ENCODE measurements around the gene TMED8. TPM values are rescaled to one million over a fixed set of nuclear protein-coding genes. Genes with fewer than 3 reads are reported as not detected.

TMED8 gene
- total RNA-seq, 4 donors from 2014 or later, result 5.3 to 11.2 (median 7.9) TPM

GRCh38 chr14:77327111-77327510, 49.8 kb downstream of the TMED8 start:
- no peak for DNase-seq (ENCODE audit: low spot score in 2 of 2)
- no peak overlapping the region for H3K27ac ChIP-seq
- no peaks in the 10 kb centered on the region for H3K27me3 ChIP-seq
- no peaks in the 10 kb centered on the region for H3K9me3 ChIP-seq
- no CpG with 5 or more reads among the region's 1 CpG for WGBS
- no peak overlapping the region for H3K4me3 ChIP-seq
- H3K4me1 ChIP-seq, result peaks cover 7% of the 10 kb centered on the region
- H3K36me3 ChIP-seq, result no peaks in the 10 kb centered on the region
- TF ChIP-seq POLR2AphosphoS5 (IDR thresholded peaks at IDR 0.05) (no peak), POLR2A (IDR thresholded peaks at IDR 0.05) (no peak), EP300 (IDR thresholded peaks at IDR 0.05) (no peak)
- TF ChIP-seq, protein P1, sequence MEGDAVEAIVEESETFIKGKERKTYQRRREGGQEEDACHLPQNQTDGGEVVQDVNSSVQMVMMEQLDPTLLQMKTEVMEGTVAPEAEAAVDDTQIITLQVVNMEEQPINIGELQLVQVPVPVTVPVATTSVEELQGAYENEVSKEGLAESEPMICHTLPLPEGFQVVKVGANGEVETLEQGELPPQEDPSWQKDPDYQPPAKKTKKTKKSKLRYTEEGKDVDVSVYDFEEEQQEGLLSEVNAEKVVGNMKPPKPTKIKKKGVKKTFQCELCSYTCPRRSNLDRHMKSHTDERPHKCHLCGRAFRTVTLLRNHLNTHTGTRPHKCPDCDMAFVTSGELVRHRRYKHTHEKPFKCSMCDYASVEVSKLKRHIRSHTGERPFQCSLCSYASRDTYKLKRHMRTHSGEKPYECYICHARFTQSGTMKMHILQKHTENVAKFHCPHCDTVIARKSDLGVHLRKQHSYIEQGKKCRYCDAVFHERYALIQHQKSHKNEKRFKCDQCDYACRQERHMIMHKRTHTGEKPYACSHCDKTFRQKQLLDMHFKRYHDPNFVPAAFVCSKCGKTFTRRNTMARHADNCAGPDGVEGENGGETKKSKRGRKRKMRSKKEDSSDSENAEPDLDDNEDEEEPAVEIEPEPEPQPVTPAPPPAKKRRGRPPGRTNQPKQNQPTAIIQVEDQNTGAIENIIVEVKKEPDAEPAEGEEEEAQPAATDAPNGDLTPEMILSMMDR (IDR thresholded peaks at IDR 0.05), result no peak

DNA sequence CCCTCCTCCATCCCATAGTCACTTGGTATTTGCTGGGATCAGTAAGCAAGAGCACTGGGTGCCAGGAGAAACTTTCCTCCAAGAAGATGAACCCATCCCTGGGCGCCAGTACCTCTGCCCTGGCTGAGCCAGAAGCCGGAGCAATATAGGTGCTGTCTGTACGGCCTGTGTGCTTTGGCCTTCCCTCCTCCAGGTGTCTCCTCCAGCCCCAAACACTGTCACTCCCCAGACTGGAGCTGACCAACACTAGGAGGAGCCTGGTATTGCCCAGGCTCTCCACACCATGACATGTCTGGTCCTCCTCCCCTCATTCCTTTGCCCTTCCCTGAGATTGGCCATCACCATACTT, 51.2 kb downstream of the TMED8 start:
- Histone ChIP-seq H3K27me3 (no peaks in the 10 kb centered on the region), H3K4me3 (no peak overlapping the region), H3K4me1 (peaks cover 11% of the 10 kb centered on the region), H3K9me3 (no peaks in the 10 kb centered on the region), H3K27ac (no peak overlapping the region), H3K36me3 (no peaks in the 10 kb centered on the region)
- no peak for DNase-seq (ENCODE audit: low spot score in 2 of 2)
- 83% methylated on average over 2 of the region's 3 CpGs for whole genome bisulfite sequencing
- TF ChIP-seq EP300 (IDR thresholded peaks at IDR 0.05) (no peak), POLR2A (IDR thresholded peaks at IDR 0.05) (no peak), POLR2AphosphoS5 (IDR thresholded peaks at IDR 0.05) (no peak)
- TF ChIP-seq, protein P1 (IDR thresholded peaks at IDR 0.05), result no peak

GRCh38 chr14:77324816-77325745, 51.8 kb downstream of the TMED8 start:
- no peak overlapping the region for H3K4me3 ChIP-seq
- no peak for DNase-seq (ENCODE audit: low spot score in 2 of 2)
- no peaks in the 10 kb centered on the region for H3K27me3 ChIP-seq
- WGBS, result 89% methylated on average over 10 of the region's 11 CpGs
- H3K36me3 ChIP-seq, result no peaks in the 10 kb centered on the region
- no peaks in the 10 kb centered on the region for H3K9me3 ChIP-seq
- peaks cover 11% of the 10 kb centered on the region for H3K4me1 ChIP-seq
- no peak overlapping the region for H3K27ac ChIP-seq
- TF ChIP-seq EP300 (IDR thresholded peaks at IDR 0.05), result no peak
- TF ChIP-seq POLR2A (IDR thresholded peaks at IDR 0.05), result no peak

DNA sequence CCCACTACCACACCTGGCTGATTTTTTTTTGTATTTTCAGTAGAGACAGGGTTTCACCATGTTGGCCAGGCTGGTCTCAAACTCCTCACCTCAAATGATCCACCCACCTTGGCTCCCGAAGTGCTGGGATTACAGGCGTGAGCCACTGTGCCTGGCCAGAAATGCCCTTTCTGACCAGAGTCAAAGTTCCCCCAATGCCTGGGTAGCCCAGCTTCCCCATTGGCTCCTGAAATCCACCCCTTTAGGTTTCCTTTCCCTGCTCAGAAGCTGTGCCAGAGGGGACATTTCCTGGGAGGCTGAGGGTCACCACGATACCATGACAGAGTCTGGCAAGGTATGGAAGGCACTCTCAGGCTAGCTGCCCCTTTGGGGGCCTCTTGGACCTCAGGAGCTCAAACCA, 52.6 kb downstream of the TMED8 start:
- no peak overlapping the region for H3K27ac ChIP-seq
- no peak overlapping the region for H3K4me3 ChIP-seq
- peaks cover 18% of the 10 kb centered on the region for H3K4me1 ChIP-seq
- no peaks in the 10 kb centered on the region for H3K27me3 ChIP-seq
- TF ChIP-seq POLR2AphosphoS5 (IDR thresholded peaks at IDR 0.05) (no peak), EP300 (IDR thresholded peaks at IDR 0.05) (no peak), POLR2A (IDR thresholded peaks at IDR 0.05) (no peak)
- TF ChIP-seq, protein P1 (IDR thresholded peaks at IDR 0.05), result no peak
- 89% methylated on average over 3 of the region's 3 CpGs for WGBS
- no peaks in the 10 kb centered on the region for H3K9me3 ChIP-seq
- H3K36me3 ChIP-seq, result no peaks in the 10 kb centered on the region
- no peak for DNase-seq (ENCODE audit: low spot score in 2 of 2)

GRCh38 chr14:77323571-77323970, 53.3 kb downstream of the TMED8 start:
- DNase-seq (ENCODE audit: low spot score in 2 of 2), result no peak
- H3K4me1 ChIP-seq, result peaks cover 25% of the 10 kb centered on the region
- H3K4me3 ChIP-seq, result no peak overlapping the region
- no peak overlapping the region for H3K27ac ChIP-seq
- no peaks in the 10 kb centered on the region for H3K9me3 ChIP-seq
- H3K36me3 ChIP-seq, result no peaks in the 10 kb centered on the region
- H3K27me3 ChIP-seq, result no peaks in the 10 kb centered on the region
- WGBS, result 91% methylated on average over 4 of the region's 4 CpGs
- TF ChIP-seq POLR2AphosphoS5 (IDR thresholded peaks at IDR 0.05) (no peak), EP300 (IDR thresholded peaks at IDR 0.05) (no peak), POLR2A (IDR thresholded peaks at IDR 0.05) (no peak)
- TF ChIP-seq, protein P1 (IDR thresholded peaks at IDR 0.05), result no peak

Data from suprapubic skin (tissue), 4 donors.